Measurements from ENCODE around the gene AGAP1. TPM values are rescaled to one million over a fixed set of nuclear protein-coding genes. Genes with fewer than 3 reads are reported as not detected.

AGAP1 gene
- total RNA-seq, 1 donor from 2014 or later = 6.5 TPM

- no peak for DNase-seq (ENCODE audit: low read depth, low spot score)
Observed at GRCh38 chr2:236112466-236112865, 618.6 kb downstream of the AGAP1 start.

- no peak for DNase-seq (ENCODE audit: low read depth, low spot score)
Observed at GRCh38 chr2:236113425-236113824, 619.6 kb downstream of the AGAP1 start.

GRCh38 chr2:236113948-236114347 is 620.1 kb downstream of the AGAP1 start:
- no peak for DNase-seq (ENCODE audit: low read depth, low spot score)

- DNase-seq (ENCODE audit: low read depth, low spot score) = no peak
Observed at GRCh38 chr2:236114959-236115358, 621.1 kb downstream of the AGAP1 start.

GRCh38 chr2:236117401-236117800 is 623.6 kb downstream of the AGAP1 start:
- DNase-seq (ENCODE audit: low read depth, low spot score) = no peak

- no peak for DNase-seq (ENCODE audit: low read depth, low spot score)
Observed at GRCh38 chr2:236117861-236118269, 624.0 kb downstream of the AGAP1 start.

GRCh38 chr2:236119003-236119402 is 625.2 kb downstream of the AGAP1 start:
- no peak for DNase-seq (ENCODE audit: low read depth, low spot score)

- no peak for DNase-seq (ENCODE audit: low read depth, low spot score)
Observed at GRCh38 chr2:236119476-236119875, 625.6 kb downstream of the AGAP1 start.

- no peak for DNase-seq (ENCODE audit: low read depth, low spot score)
Observed at GRCh38 chr2:236120141-236120601, 626.3 kb downstream of the AGAP1 start.

GRCh38 chr2:236120829-236121228 is 627.0 kb downstream of the AGAP1 start:
- DNase-seq (ENCODE audit: low read depth, low spot score) = no peak

GRCh38 chr2:236121546-236121945 is 627.7 kb downstream of the AGAP1 start:
- DNase-seq (ENCODE audit: low read depth, low spot score) = no peak

GRCh38 chr2:236122236-236122635 is 628.4 kb downstream of the AGAP1 start:
- no peak for DNase-seq (ENCODE audit: low read depth, low spot score)

- no peak for DNase-seq (ENCODE audit: low read depth, low spot score)
Observed at GRCh38 chr2:236123716-236124115, 629.9 kb downstream of the AGAP1 start.

- no peak for DNase-seq (ENCODE audit: low read depth, low spot score)
Observed at GRCh38 chr2:236124182-236124893, 630.5 kb downstream of the AGAP1 start.

- DNase-seq (ENCODE audit: low read depth, low spot score) = no peak
Observed at GRCh38 chr2:236125541-236125940, 631.7 kb downstream of the AGAP1 start.

GRCh38 chr2:236127010-236127409 is 633.2 kb downstream of the AGAP1 start:
- no peak for DNase-seq (ENCODE audit: low read depth, low spot score)

GRCh38 chr2:236128321-236128720 is 634.5 kb downstream of the AGAP1 start:
- no peak for DNase-seq (ENCODE audit: low read depth, low spot score)

GRCh38 chr2:236129935-236130334 is 636.1 kb downstream of the AGAP1 start:
- DNase-seq (ENCODE audit: low read depth, low spot score) = no peak

GRCh38 chr2:236130349-236130998 is 636.6 kb downstream of the AGAP1 start:
- no peak for DNase-seq (ENCODE audit: low read depth, low spot score)

- DNase-seq (ENCODE audit: low read depth, low spot score) = no peak
Observed at GRCh38 chr2:236131073-236131692, 637.3 kb downstream of the AGAP1 start.

GRCh38 chr2:236133410-236134012 is 639.7 kb downstream of the AGAP1 start:
- DNase-seq (ENCODE audit: low read depth, low spot score) = no peak

GRCh38 chr2:236136538-236136937 is 642.7 kb downstream of the AGAP1 start:
- DNase-seq (ENCODE audit: low read depth, low spot score) = no peak
